GM10847 (cell line): ENCODE measurements around the gene ZC3H13.

Source experiments
- POLR2A ChIP-seq: IDR thresholded peaks from 2 replicates; pipeline ENCODE4 v1.6.1; 2011; ENCODE audit not compliant: insufficient read length; ENCODE audit errors: extremely low read depth

Gene ZC3H13

GRCh38 chr13:45909673-45910072 lies 142.9 kb downstream of the ZC3H13 start:
- TF ChIP-seq POLR2A: no peak

GRCh38 chr13:45909089-45909488 lies 143.5 kb downstream of the ZC3H13 start:
- no peak for TF ChIP-seq POLR2A

- TF ChIP-seq POLR2A: no peak
Observed at GRCh38 chr13:45907503-45907902, 145.0 kb downstream of the ZC3H13 start.
